Measurements from ENCODE around the gene JMJD6. TPM values are rescaled to one million over a fixed set of nuclear protein-coding genes. Genes with fewer than 3 reads are reported as not detected.
"Not testable (repeated sequence)": the region's sequence is repeated elsewhere in the genome, so short reads cannot be mapped to it uniquely, and the experiment has no call there.

JMJD6 gene
- polyA plus RNA-seq (ENCODE audit: insufficient read length in 4 of 4) = 10 to 100 TPM; 18.7 to 29.1 (median 21.8) TPM

- peak; percentile 85 to 91 (median 86) for DNase-seq (ENCODE audit: low read depth in 4 of 4, low spot score in 3 of 4)
Observed at GRCh38 chr17:76726231-76726775, at the start of gene JMJD6. TSS of gene JMJD6 (minus strand) at chr17:76726606. CDS start at chr17:76726475, 131 bp downstream.

DNA sequence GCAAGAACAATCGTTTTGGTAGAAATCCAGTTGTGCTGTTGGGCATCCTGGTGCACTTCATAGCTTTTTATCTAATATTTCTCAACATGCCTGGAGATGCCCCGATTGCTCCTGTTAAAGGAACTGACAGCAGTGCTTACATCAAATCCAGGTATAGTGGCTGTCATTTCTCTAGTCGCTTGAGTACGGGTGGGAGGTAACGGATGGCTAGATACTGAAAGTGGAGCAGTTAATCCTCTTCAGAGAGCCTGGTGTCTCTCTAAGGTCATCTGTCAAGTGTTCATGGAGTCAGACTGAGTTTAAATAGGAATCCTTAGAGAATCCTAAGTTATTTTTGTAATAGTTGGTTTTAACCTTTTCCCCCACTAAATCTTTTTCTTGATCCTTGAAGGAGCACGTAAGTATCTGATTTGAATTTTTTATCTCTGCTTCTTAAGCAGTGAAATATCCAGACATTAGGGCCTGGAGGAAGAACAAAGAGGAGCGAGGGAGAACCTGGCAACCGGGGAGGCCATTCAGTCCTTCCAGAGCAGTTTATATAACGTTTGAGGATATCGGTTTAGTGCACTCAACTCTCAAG lies 48.7 kb upstream of the JMJD6 start:
- DNase-seq (ENCODE audit: low read depth in 4 of 4, low spot score in 3 of 4) = no peak

- DNase-seq (ENCODE audit: low read depth in 4 of 4, low spot score in 3 of 4) = no peak
Observed at GRCh38 chr17:76772842-76773525, 46.6 kb upstream of the JMJD6 start.

DNA sequence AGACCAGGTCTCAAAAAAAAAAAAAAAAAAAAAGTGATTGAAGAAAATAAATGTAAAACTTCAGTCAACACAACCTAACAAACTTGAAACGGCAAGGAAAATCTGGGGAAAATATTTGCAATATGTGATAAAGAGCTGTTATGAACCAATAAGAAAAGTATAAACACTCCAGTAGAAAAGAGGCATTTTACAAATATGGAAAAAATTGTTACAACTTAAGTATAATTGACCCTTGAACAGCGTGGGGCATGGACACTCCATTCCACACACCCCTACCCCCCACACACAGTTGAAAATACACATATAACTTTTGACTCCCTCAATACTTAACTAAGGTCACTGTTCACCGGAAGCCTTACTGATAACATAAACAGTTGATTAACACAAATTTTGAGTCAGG lies 32.2 kb upstream of the JMJD6 start:
- no peak for DNase-seq (ENCODE audit: low read depth in 4 of 4, low spot score in 3 of 4)

DNA sequence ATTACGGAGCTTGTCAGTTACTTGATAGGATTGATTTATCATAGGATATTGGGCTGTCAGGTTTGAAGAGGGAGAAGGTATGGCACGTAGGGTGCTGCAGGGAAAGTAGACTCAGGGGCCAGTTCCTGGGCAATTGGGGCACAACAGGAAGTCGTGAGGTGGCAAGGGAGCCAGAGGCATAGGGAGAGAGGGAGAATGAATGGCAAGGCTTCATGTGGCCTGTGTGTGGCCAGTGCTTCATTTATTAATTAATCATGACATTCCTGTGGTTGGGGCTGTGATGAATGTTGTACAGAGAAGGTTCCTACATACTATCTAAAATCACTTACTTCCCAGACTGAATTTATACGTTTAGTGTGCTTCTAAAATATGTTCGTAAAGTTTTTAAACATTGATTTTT lies 30.9 kb upstream of the JMJD6 start:
- DNase-seq (ENCODE audit: low read depth in 4 of 4, low spot score in 3 of 4) = no peak

GRCh38 chr17:76755285-76755684 lies 28.9 kb upstream of the JMJD6 start:
- DNase-seq (ENCODE audit: low read depth in 4 of 4, low spot score in 3 of 4) = no peak

GRCh38 chr17:76753061-76753961 lies 26.9 kb upstream of the JMJD6 start:
- DNase-seq (ENCODE audit: low read depth in 4 of 4, low spot score in 3 of 4) = no peak

DNA sequence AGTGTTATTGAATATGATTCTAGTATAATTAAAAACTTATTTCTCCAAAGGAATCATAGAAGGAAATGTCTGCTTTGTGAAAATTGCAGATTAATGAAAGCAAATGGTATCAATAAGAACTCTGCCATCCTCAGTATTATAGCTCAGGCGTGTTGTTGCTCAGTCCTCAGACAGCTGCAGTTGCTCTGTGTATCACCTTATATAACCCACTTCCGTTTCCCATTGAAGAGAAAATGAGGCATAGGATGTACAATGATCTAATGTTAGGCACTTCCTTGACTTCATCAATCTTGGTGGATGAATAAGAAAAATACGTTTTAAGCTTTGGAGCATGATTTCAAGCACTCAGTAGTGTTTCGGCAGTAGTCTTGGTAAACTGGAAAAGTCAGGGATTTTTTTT lies 25.6 kb upstream of the JMJD6 start:
- no peak for DNase-seq (ENCODE audit: low read depth in 4 of 4, low spot score in 3 of 4)

- no peak for DNase-seq (ENCODE audit: low read depth in 4 of 4, low spot score in 3 of 4)
Observed at GRCh38 chr17:76751416-76751993, 25.1 kb upstream of the JMJD6 start.

DNA sequence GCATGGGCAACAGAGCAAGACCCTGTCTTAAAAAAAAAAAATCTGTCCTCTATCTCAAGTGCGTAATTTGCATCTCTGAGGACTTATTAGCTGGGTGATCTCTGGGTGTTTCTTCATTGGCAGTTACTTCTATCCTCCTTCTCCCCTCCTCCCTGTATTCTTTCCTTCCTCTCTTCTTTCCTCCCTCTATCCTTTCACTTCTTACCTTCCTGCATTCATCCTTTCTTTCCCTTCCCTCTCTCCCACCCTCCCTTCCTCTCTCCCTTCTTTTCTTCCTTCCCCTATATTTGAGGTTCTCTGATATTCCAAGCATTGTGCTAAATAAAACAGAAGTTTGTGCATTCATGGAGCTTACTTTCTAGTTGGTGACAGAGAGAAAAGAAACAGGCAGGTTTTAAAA lies 22.3 kb upstream of the JMJD6 start:
- DNase-seq (ENCODE audit: low read depth in 4 of 4, low spot score in 3 of 4) = no peak

DNA sequence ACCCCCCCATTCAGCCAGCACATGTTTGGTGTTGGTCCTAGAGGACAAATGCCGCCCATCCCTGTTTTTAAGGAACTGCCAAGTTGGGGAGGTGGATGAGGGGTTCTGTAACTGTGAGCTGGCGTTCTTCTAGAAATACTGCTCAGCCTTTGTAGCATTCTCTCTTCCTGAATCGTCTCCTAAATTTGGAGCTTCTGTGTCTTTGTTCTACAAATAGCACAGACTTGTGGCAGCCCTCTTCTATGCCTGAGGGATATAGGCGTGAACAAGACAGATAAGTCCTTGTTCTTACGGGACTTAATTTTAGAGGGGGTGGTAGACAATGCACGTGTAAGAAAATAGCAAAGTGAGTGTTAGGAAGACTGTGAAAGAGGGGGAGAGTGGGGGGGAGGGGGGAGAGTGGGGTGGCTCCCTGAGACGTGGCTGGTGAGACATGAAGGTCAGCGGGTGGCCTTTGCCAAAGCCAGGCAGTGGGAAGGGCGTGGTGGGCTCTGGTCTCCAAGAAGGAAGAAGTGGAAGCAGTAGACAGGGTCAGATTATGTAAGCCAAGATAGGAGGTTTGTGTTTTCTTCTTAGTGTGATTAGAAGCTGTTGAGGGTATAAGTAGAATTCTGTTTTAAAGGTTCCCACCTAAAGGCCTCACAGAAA lies 21.4 kb upstream of the JMJD6 start:
- DNase-seq (ENCODE audit: low read depth in 4 of 4, low spot score in 3 of 4) = no peak

DNA sequence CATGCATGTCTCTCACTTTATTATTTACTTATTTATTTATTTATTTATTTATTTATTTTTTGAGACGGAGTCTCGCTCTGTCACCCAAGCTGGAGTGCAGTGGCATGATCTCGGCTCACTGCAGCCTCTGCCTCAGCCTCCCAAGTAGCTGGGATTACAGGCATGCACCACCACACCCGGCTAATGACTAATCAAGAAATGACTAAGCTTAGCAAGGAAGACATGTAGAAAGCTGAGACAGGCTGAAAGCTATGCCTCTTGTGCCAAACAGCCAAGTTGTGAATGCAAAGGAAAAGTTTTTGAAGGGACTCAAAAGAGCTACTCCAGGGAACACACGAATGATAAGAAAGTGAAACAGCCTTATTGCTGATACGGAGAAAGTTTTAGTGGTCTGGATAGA lies 19.4 kb upstream of the JMJD6 start:
- not testable (repeated sequence) for DNase-seq (ENCODE audit: low read depth in 4 of 4, low spot score in 3 of 4)

DNA sequence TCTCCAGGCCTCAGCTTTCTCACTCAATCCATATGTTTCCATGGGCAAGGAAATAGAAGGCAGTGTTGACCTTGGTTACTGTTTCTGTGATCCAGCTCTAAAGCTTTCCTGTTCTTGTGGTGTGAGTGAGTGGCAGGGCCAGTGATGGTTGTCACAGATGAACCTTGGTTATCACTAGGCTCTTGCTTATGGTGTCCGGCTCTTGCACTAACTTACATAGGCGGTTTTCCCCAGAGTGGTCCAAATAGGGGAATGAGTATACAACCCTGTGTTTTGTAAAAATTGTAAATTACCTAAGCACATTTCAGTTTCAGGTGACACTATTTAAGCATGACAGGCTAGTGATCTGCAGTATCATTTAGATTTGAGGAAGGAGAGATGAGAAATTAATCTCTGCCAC lies 18.3 kb upstream of the JMJD6 start:
- no peak for DNase-seq (ENCODE audit: low read depth in 4 of 4, low spot score in 3 of 4)

GRCh38 chr17:76742958-76743357 lies 16.6 kb upstream of the JMJD6 start:
- DNase-seq (ENCODE audit: low read depth in 4 of 4, low spot score in 3 of 4) = no peak

DNA sequence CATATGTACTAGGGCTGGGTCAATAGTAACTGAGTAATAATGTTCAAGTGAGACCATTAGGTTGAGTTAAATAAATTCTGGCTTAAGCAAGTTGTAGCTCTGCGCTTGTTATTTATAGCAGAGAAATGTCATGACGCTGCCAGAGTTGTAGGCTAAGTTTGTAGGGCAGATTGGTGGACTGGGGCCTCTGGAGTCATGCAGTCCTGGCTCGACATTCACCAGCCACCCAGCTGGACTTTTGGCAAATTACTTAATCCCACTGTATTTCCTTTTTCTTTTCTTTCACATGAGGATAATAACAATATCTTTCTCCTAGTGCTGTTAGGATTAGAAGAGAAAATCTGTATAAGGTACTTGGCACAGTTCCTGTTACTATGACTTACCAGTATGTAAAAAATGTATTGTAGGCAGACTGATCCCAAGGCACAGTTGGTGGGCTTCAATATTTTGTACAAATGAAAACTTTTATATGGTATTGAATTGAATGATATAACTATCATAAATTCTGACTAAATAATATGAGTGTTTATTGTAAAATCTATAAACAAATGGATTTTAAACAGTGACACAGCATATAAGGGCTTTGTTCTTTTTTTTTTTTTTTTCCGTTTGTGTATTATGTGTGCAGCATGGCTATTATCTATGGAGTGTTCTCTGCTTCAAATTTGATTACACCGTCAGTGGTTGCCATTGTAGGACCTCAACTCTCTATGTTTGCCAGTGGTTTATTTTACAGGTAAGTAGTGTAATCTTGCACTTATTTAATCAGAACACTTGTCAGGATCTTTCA lies 14.1 kb upstream of the JMJD6 start:
- DNase-seq (ENCODE audit: low read depth in 4 of 4, low spot score in 3 of 4) = no peak

- not testable (repeated sequence) for DNase-seq (ENCODE audit: low read depth in 4 of 4, low spot score in 3 of 4)
Observed at GRCh38 chr17:76739568-76740115, 13.2 kb upstream of the JMJD6 start.

DNA sequence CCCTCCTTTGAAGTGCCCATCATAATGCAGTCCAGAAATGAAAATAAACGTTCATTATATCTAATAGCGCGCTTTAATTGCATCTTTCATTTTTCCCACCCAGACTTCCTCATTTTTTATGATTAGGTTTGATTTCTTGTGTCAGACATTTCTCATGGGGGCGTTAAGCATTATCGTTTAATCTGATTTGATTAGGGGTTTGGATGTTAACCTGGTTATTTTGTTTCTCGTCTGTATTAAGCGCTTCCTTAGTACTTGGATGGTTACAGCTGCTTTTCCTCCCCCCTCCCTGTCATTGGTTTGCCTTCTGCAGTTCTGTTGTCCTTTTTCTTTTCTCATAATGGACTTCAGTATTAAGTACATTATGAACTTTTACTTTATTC lies 12.1 kb upstream of the JMJD6 start:
- DNase-seq (ENCODE audit: low read depth in 4 of 4, low spot score in 3 of 4) = no peak

GRCh38 chr17:76737676-76738467 lies 11.5 kb upstream of the JMJD6 start, which contains the start of gene MFSD11:
TSS of gene MFSD11 (plus strand) at chr17:76738119. CDS start at chr17:76738353, 234 bp downstream.
- peak; percentile 86 to 89 (median 88) for DNase-seq (ENCODE audit: low read depth in 4 of 4, low spot score in 3 of 4)
